ENCODE results near the gene IGLL5. TPM values are rescaled to one million over a fixed set of nuclear protein-coding genes. Genes with fewer than 3 reads are reported as not detected.

The IGLL5 gene
- total RNA-seq, 1 experiment from 2014 or later, result not detected

DNA sequence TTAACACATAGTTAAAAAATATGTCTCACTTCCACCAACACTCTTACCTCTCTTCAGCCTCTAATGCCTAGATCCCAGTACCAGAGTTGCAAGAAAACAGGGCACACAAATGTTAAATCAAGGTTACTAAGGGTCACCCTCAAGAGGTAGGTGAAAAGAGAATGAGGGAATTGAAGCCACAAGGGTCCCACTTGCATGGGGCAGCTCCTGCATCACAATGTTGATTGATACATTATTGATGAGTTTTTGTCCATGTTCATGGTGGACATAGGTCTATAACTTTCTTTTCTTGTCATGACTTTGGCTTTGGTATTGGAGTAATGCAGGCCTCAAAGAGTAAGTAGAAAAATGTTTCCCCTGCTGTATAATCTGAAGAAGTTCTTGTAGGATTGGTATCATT, 46.0 kb upstream of the IGLL5 start:
- no peaks in the 10 kb centered on the region for H3K9me3 Mint-ChIP-seq (ENCODE audit: unreplicated experiment)
- POLR2A ChIA-PET, result no interaction called here
- no peaks in the 10 kb centered on the region for H3K36me3 Mint-ChIP-seq (ENCODE audit: insufficient read depth, unreplicated experiment)
- CTCF ChIA-PET, result interaction anchor here (0.6 kb wide), 1 partner anchor 417 kb away, joined by 3 read pairs; no protein-coding TSS in a partner anchor
- H3K4me3 Mint-ChIP-seq (ENCODE audit: unreplicated experiment), result no peak overlapping the region
- no peak for DNase-seq (ENCODE audit: unreplicated experiment)
- peaks cover 88% of the 10 kb centered on the region for H3K27me3 Mint-ChIP-seq (ENCODE audit: insufficient read depth, unreplicated experiment)
- intact Hi-C loops (cut with micrococcal nuclease), result no loop called here
- H3K27ac Mint-ChIP-seq (ENCODE audit: low read depth, unreplicated experiment), result no peak overlapping the region
- no TSS peak for BruUV-seq (replicated peaks)
- TF ChIP-seq, protein P1, sequence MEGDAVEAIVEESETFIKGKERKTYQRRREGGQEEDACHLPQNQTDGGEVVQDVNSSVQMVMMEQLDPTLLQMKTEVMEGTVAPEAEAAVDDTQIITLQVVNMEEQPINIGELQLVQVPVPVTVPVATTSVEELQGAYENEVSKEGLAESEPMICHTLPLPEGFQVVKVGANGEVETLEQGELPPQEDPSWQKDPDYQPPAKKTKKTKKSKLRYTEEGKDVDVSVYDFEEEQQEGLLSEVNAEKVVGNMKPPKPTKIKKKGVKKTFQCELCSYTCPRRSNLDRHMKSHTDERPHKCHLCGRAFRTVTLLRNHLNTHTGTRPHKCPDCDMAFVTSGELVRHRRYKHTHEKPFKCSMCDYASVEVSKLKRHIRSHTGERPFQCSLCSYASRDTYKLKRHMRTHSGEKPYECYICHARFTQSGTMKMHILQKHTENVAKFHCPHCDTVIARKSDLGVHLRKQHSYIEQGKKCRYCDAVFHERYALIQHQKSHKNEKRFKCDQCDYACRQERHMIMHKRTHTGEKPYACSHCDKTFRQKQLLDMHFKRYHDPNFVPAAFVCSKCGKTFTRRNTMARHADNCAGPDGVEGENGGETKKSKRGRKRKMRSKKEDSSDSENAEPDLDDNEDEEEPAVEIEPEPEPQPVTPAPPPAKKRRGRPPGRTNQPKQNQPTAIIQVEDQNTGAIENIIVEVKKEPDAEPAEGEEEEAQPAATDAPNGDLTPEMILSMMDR (IDR thresholded peaks at IDR 0.05; ENCODE audit: unreplicated experiment), result no peak
- peaks cover 2% of the 10 kb centered on the region for H3K4me1 Mint-ChIP-seq (ENCODE audit: insufficient read depth, unreplicated experiment)

DNA sequence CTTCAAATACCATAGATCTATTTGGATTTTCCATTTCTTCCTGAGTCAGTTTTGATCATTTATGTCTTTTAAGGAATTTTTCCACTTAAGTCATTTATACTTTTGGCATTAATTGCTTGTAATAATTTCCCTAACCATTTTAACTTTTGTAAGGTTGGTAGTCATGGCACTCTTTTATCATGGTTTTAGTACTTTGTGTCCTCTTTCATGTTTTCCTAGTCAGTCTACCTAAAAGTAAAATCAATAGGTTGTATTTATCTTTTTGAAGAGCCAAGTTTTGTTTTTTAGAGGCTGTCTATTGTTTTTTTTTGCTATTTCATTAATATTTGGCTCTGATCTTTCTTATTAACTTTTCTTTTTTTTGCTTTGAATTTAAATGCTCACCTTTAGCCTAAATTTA, 45.5 kb upstream of the IGLL5 start:
- no peaks in the 10 kb centered on the region for H3K36me3 Mint-ChIP-seq (ENCODE audit: insufficient read depth, unreplicated experiment)

DNA sequence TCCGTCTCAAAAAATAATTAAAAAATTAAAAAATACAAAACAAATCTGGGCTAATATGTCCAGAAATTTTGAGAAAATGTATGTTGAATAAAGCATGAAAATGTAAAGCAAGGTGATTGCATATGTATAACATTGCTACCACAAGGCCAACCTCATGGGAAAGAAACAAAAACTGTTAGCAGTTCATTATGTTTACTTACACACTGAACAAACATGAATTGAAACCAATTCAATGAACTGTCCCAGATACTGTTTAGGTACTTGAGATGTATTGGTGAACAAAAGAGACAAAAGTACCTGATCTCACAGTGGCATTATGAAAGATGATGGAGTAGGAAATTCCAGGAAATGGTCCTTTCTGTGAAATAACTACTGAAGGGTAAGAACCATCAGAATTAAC, 43.8 kb upstream of the IGLL5 start:
- Mint-ChIP-seq H3K4me1 (ENCODE audit: insufficient read depth, unreplicated experiment) (no peaks in the 10 kb centered on the region), H3K9me3 (ENCODE audit: unreplicated experiment) (no peaks in the 10 kb centered on the region), H3K27ac (ENCODE audit: low read depth, unreplicated experiment) (no peak overlapping the region), H3K4me3 (ENCODE audit: unreplicated experiment) (no peak overlapping the region), H3K27me3 (ENCODE audit: insufficient read depth, unreplicated experiment) (peaks cover 98% of the 10 kb centered on the region), H3K36me3 (ENCODE audit: insufficient read depth, unreplicated experiment) (no peaks in the 10 kb centered on the region)
- DNase-seq (ENCODE audit: unreplicated experiment), result no peak
- BruUV-seq (replicated peaks), result no TSS peak
- intact Hi-C loops (cut with micrococcal nuclease), result no loop called here
- TF ChIP-seq, protein P1 (IDR thresholded peaks at IDR 0.05; ENCODE audit: unreplicated experiment), result no peak
- POLR2A ChIA-PET, result no interaction called here
- CTCF ChIA-PET, result interaction anchor here (0.7 kb wide), 1 partner anchor 415 kb away, joined by 3 read pairs; no protein-coding TSS in a partner anchor

More for the DNA sequence above, 45.5 kb upstream of the IGLL5 start:
- no TSS peak for BruUV-seq (replicated peaks)
- no peak for DNase-seq (ENCODE audit: unreplicated experiment)
- H3K4me3 Mint-ChIP-seq (ENCODE audit: unreplicated experiment), result no peak overlapping the region
- H3K4me1 Mint-ChIP-seq (ENCODE audit: insufficient read depth, unreplicated experiment), result no peaks in the 10 kb centered on the region
- peaks cover 88% of the 10 kb centered on the region for H3K27me3 Mint-ChIP-seq (ENCODE audit: insufficient read depth, unreplicated experiment)
- CTCF ChIA-PET, result interaction anchor here (0.6 kb wide), 1 partner anchor 417 kb away, joined by 3 read pairs; no protein-coding TSS in a partner anchor
- intact Hi-C loops (cut with micrococcal nuclease), result no loop called here
- no peak overlapping the region for H3K27ac Mint-ChIP-seq (ENCODE audit: low read depth, unreplicated experiment)
- POLR2A ChIA-PET, result no interaction called here
- H3K9me3 Mint-ChIP-seq (ENCODE audit: unreplicated experiment), result no peaks in the 10 kb centered on the region
- TF ChIP-seq, protein P1 (IDR thresholded peaks at IDR 0.05; ENCODE audit: unreplicated experiment), result no peak

DNA sequence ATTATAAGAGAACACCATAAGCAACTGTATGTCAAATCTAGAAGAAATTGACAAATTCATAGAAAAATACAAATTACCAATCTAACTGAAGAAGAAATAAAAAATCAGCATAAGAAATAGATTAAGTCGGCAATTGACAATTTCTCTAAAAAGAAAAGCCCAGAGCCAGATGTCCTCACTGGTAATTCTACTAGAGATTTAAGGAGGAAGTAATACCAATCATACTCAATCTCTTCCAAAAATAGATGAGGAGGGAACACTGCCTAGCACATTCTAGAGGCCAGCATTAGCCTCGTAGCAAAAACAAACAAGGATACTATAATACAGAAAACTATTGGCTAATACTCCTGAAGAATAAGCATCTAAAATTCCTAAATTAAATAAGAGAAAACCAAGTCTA, 40.4 kb upstream of the IGLL5 start:
- ChIA-PET POLR2A (no interaction called here), CTCF (interaction anchor here (0.6 to 2.1 kb wide), 9 partner anchors 9 to 374 kb away, joined by 3 to 20 read pairs (median 4); no protein-coding TSS in a partner anchor)
- no TSS peak for BruUV-seq (replicated peaks)
- H3K4me3 Mint-ChIP-seq (ENCODE audit: unreplicated experiment), result no peak overlapping the region
- TF ChIP-seq, protein P1 (IDR thresholded peaks at IDR 0.05; ENCODE audit: unreplicated experiment), result no peak
- DNase-seq (ENCODE audit: unreplicated experiment), result no peak
- intact Hi-C loops (cut with micrococcal nuclease), result no loop called here
- H3K36me3 Mint-ChIP-seq (ENCODE audit: insufficient read depth, unreplicated experiment), result no peaks in the 10 kb centered on the region
- no peaks in the 10 kb centered on the region for H3K4me1 Mint-ChIP-seq (ENCODE audit: insufficient read depth, unreplicated experiment)
- H3K27ac Mint-ChIP-seq (ENCODE audit: low read depth, unreplicated experiment), result no peak overlapping the region
- no peaks in the 10 kb centered on the region for H3K9me3 Mint-ChIP-seq (ENCODE audit: unreplicated experiment)
- H3K27me3 Mint-ChIP-seq (ENCODE audit: insufficient read depth, unreplicated experiment), result peaks cover 73% of the 10 kb centered on the region
